GM23338 (cell line): Measurements from ENCODE around the gene MXRA8. TPM values are rescaled to one million over a fixed set of nuclear protein-coding genes. Genes with fewer than 3 reads are reported as not detected.

Source experiments
- ATAC-seq: fragments of 200-7000 bp; cut with Tn5 transposase; 3 replicates; pipeline ENCODE4 v1.9.1; 2020
- DNase-seq: peaks from one replicate; pipeline ENCODE4 v3.0.0-alpha.2; 2015; ENCODE audit warnings: low spot score
- H2AFZ ChIP-seq: fragments of 200-600 bp; sonication (generic); 2 replicates; pipeline ENCODE4 v1.8.0; 2016; ENCODE audit warnings: antibody characterized with exemption, mild to moderate bottlenecking, moderate library complexity
- H3F3A ChIP-seq: fragments of 200-600 bp; sonication (generic); replicated peaks from 2 replicates; pipeline ENCODE4 v1.8.0; 2017; ENCODE audit warnings: antibody characterized with exemption, mixed run types, low read depth
- H3K27ac ChIP-seq: fragments of 200-600 bp; sonication (generic); 2 replicates; pipeline ENCODE4 v1.6.1; 2016; ENCODE audit warnings: low read depth
- H3K27me3 ChIP-seq: fragments of 200-600 bp; sonication (generic); 2 replicates; pipeline ENCODE4 v1.8.0; 2016; ENCODE audit warnings: mild to moderate bottlenecking, mixed run types, moderate library complexity; ENCODE audit not compliant: insufficient read depth
- H3K36me3 ChIP-seq: fragments of 200-600 bp; sonication (generic); 2 replicates; pipeline ENCODE4 v1.8.0; 2016; ENCODE audit warnings: mild to moderate bottlenecking; ENCODE audit not compliant: insufficient read depth
- H3K4me1 ChIP-seq: fragments of 200-600 bp; sonication (generic); 2 replicates; pipeline ENCODE4 v1.8.0; 2016; ENCODE audit warnings: mild to moderate bottlenecking, moderate library complexity; ENCODE audit not compliant: insufficient read depth
- H3K4me2 ChIP-seq: fragments of 200-600 bp; sonication (generic); 2 replicates; pipeline ENCODE4 v1.7.1; 2017; ENCODE audit warnings: mixed run types
- H3K4me3 ChIP-seq: fragments of 200-600 bp; sonication (generic); 2 replicates; pipeline ENCODE4 v1.6.1; 2016; ENCODE audit warnings: mixed run types
- H3K79me2 ChIP-seq: fragments of 200-600 bp; sonication (generic); replicated peaks from 2 replicates; pipeline ENCODE4 v1.8.0; 2017; ENCODE audit warnings: mild to moderate bottlenecking; ENCODE audit not compliant: insufficient read depth
- H3K9me2 ChIP-seq: fragments of 200-600 bp; sonication (generic); 2 replicates; pipeline ENCODE4 v1.8.0; 2017; ENCODE audit not compliant: insufficient read depth
- H4K20me1 ChIP-seq: fragments of 200-600 bp; sonication (generic); replicated peaks from 2 replicates; pipeline ENCODE4 v1.8.0; 2017; ENCODE audit warnings: mild to moderate bottlenecking; ENCODE audit not compliant: insufficient read depth
- H3K27ac Mint-ChIP-seq: 2 replicates; pipeline ENCODE4 v1.8.0; 2020; ENCODE audit warnings: inconsistent platforms, mild to moderate bottlenecking, moderate library complexity, mixed read lengths
- H3K27me3 Mint-ChIP-seq: 3 replicates; pipeline ENCODE4 v1.8.0; 2022; ENCODE audit warnings: low read depth, mild to moderate bottlenecking, moderate library complexity, mixed read lengths, inconsistent platforms; ENCODE audit not compliant: insufficient read depth, poor library complexity
- H3K36me3 Mint-ChIP-seq: 3 replicates; pipeline ENCODE4 v1.8.0; 2021; ENCODE audit warnings: low read depth, mild to moderate bottlenecking, inconsistent platforms, moderate library complexity, mixed read lengths
- H3K4me1 Mint-ChIP-seq: 3 replicates; pipeline ENCODE4 v1.8.0; 2020; ENCODE audit warnings: mild to moderate bottlenecking, inconsistent platforms, mixed read lengths
- H3K4me3 Mint-ChIP-seq: 3 replicates; pipeline ENCODE4 v1.8.0; 2021; ENCODE audit warnings: moderate library complexity, mild to moderate bottlenecking, inconsistent platforms, mixed read lengths
- H3K9me3 Mint-ChIP-seq: 3 replicates; pipeline ENCODE4 v1.8.0; 2020; ENCODE audit warnings: moderate library complexity, mild to moderate bottlenecking, inconsistent platforms, mixed read lengths
- CREB1 ChIP-seq: fragments of 250-450 bp; sonication (Bioruptor Pico); IDR thresholded peaks from 2 replicates; pipeline ENCODE4 v1.5.0; 2020; ENCODE audit warnings: low read depth, mild to moderate bottlenecking, moderate library complexity
- CTCF ChIP-seq, 2 experiments: fragments of 200-600 bp in 1 of 2; sonication (generic) in 1 of 2; conservative IDR thresholded peaks; 2 replicates each; pipeline versions ENCODE4 v1.5.1 to v1.6.1; 2016 to 2017; ENCODE audit warnings: antibody characterized with exemption in 2 of 2, low read depth in 2 of 2, mild to moderate bottlenecking in 2 of 2, moderate library complexity in 1 of 2
- ETS1 ChIP-seq: IDR thresholded peaks from 2 replicates; pipeline ENCODE4 v1.6.1; 2016; ENCODE audit warnings: antibody characterized with exemption
- EZH2 ChIP-seq: fragments of 200-600 bp; sonication (generic); IDR thresholded peaks from one replicate; pipeline ENCODE4 v1.8.0; 2017; ENCODE audit warnings: antibody characterized with exemption, mild to moderate bottlenecking, low read depth; ENCODE audit not compliant: unreplicated experiment
- EZH2phosphoT487 ChIP-seq: fragments of 200-600 bp; sonication (generic); IDR thresholded peaks from one replicate; pipeline ENCODE4 v1.8.1; 2018; ENCODE audit warnings: antibody characterized with exemption; ENCODE audit not compliant: unreplicated experiment
- JUNB ChIP-seq: IDR thresholded peaks from one replicate; pipeline ENCODE4 v1.6.1; 2016; ENCODE audit warnings: antibody characterized with exemption; ENCODE audit not compliant: unreplicated experiment
- NANOG ChIP-seq: IDR thresholded peaks from 2 replicates; pipeline ENCODE4 v1.6.1; 2016; ENCODE audit warnings: antibody characterized with exemption, borderline replicate concordance
- POLR2AphosphoS5 ChIP-seq: IDR thresholded peaks from 2 replicates; pipeline ENCODE4 v1.6.1; 2016; ENCODE audit warnings: antibody characterized with exemption, low read depth
- REST ChIP-seq: IDR thresholded peaks from one replicate; pipeline ENCODE4 v1.6.1; 2018; ENCODE audit warnings: antibody characterized with exemption; ENCODE audit not compliant: unreplicated experiment
- STAT1 ChIP-seq: IDR thresholded peaks from one replicate; pipeline ENCODE4 v1.6.1; 2016; ENCODE audit warnings: antibody characterized with exemption; ENCODE audit not compliant: unreplicated experiment
- ZNF114 ChIP-seq: fragments of 250-450 bp; sonication (Bioruptor Pico); IDR thresholded peaks from 2 replicates; pipeline ENCODE4 v1.5.0; 2020; ENCODE audit warnings: mild to moderate bottlenecking, moderate library complexity
- ZNF331 ChIP-seq: fragments of 250-450 bp; sonication (Bioruptor Pico); IDR thresholded peaks from 2 replicates; pipeline ENCODE4 v1.5.0; 2020; ENCODE audit warnings: low read depth, mild to moderate bottlenecking, moderate library complexity
- ZNF462 ChIP-seq: fragments of 250-450 bp; sonication (Bioruptor Pico); IDR thresholded peaks from 2 replicates; pipeline ENCODE4 v1.5.0; 2020; ENCODE audit warnings: mild to moderate bottlenecking, moderate library complexity
- polyA plus RNA-seq: library from polyadenylated mRNA; unstranded; fragments of >200 nt; fragmentation: Nextera tagmentation; extraction: Ambion mirVana; gene quantifications from 2 replicates; pipeline ENCODE4 v1.2.1, GENCODE V29; 2016
- total RNA-seq: library from RNA; depleted of rRNA; stranded (reverse); fragments of >200 nt; shearing (Covaris generic); gene quantifications from 2 replicates; pipeline ENCODE4 v1.2.3, GENCODE V29; 2014

The MXRA8 gene
- total and polyA plus RNA-seq, 2 experiments from 2014 or later = 9.1 to 17.2 TPM

GRCh38 chr1:1341549-1342021, 16.8 kb downstream of the MXRA8 start:
- H3K4me2 ChIP-seq = no peak overlapping the region
- Mint-ChIP-seq H3K27ac (no peak overlapping the region), H3K4me1 (no peaks in the 10 kb centered on the region; the same call in 2 of the 3 replicates), H3K36me3 (peaks cover 18% of the 10 kb centered on the region), H3K27me3 (peaks cover 6% of the 10 kb centered on the region), H3K9me3 (no peaks in the 10 kb centered on the region; the same call in 2 of the 3 replicates), H3K4me3 (no peak overlapping the region)
- H4K20me1 ChIP-seq = 0 out of 2 replicates have a peak, but pooled peaks cover 3% of the 10 kb centered on the region
- H3F3A ChIP-seq = peaks cover 9% of the 10 kb centered on the region
- no peaks in the 10 kb centered on the region for H3K9me2 ChIP-seq
- no peaks in the 10 kb centered on the region for H3K36me3 ChIP-seq
- H3K4me1 ChIP-seq = no peaks in the 10 kb centered on the region
- TF ChIP-seq EZH2phosphoT487 (no peak), ETS1 (no peak), ZNF462 (no peak), NANOG (no peak), ZNF331 (no peak), STAT1 (no peak), JUNB (no peak), REST (no peak), ZNF114 (CRISPR knock-in tag) (no peak), POLR2AphosphoS5 (no peak), CREB1 (no peak), EZH2 (no peak), CTCF (conservative IDR thresholded peaks at IDR 0.05; ENCODE audit: low read depth in 2 of 2) (no peak)
- no peaks in the 10 kb centered on the region for H3K27me3 ChIP-seq
- H3K4me3 ChIP-seq = no peak overlapping the region
- ATAC-seq (no peak), DNase-seq (no peak)
- no peak overlapping the region for H2AFZ ChIP-seq
- H3K79me2 ChIP-seq = peaks cover 5% of the 10 kb centered on the region
- H3K27ac ChIP-seq = no peak overlapping the region
